Measurements from ENCODE around the gene CELA2A. TPM values are rescaled to one million over a fixed set of nuclear protein-coding genes. Genes with fewer than 3 reads are reported as not detected.

CELA2A gene
- total and polyA plus RNA-seq, 2 donors (not counting 3 experiments of a cell fraction or from before 2014, with no cell fraction given) = not detected

- no TSS peak for BruUV-seq (replicated peaks)
- dilution Hi-C loops (cut with MboI; ENCODE audit: extremely low pct_ligation_motif_present, low sequenced_read_pairs) = no loop called here
- H3K4me2 ChIP-seq (ENCODE audit: insufficient read depth, low read length) = no peak overlapping the region
- no peak overlapping the region for H3K27ac ChIP-seq (ENCODE audit: insufficient read depth, low read depth, low read length)
- no peak overlapping the region for H3K9ac ChIP-seq (replicated peaks; ENCODE audit: extremely low read depth, insufficient read depth, low read length)
- POLR2A ChIA-PET = no interaction called here
- H3K79me2 ChIP-seq (ENCODE audit: control insufficient read depth, insufficient read depth, low read length) = no peaks in the 10 kb centered on the region
- no peak overlapping the region for H2AFZ ChIP-seq (ENCODE audit: low read depth, low read length)
- no peaks in the 10 kb centered on the region for H3K9me1 ChIP-seq (replicated peaks; ENCODE audit: control insufficient read depth, extremely low read depth, insufficient read depth, low read length)
- no peaks in the 10 kb centered on the region for H3K27me3 ChIP-seq (ENCODE audit: control insufficient read depth in 2 of 2, insufficient read depth in 2 of 2, low read length in 2 of 2)
- no peaks in the 10 kb centered on the region for H3K36me3 ChIP-seq (ENCODE audit: control insufficient read depth in 2 of 2, extremely low read depth in 1 of 2, insufficient read depth in 2 of 2, low read length in 2 of 2)
- intact Hi-C loops (cut with micrococcal nuclease) = no loop called here
- CTCF ChIA-PET = interaction anchor here (0.7 kb wide), 1 partner anchor 12 kb away, joined by 5 read pairs; no protein-coding TSS in a partner anchor
- no peaks in the 10 kb centered on the region for H3K4me1 ChIP-seq (ENCODE audit: control insufficient read depth, extremely low read depth, insufficient read depth, low read length)
- no peak for DNase-seq (ENCODE audit: low read depth, low spot score)
- no peak for TF ChIP-seq MAX (IDR thresholded peaks at IDR 0.05; ENCODE audit: insufficient read depth, insufficient read length)
- no peak for TF ChIP-seq POLR2AphosphoS5 (IDR thresholded peaks at IDR 0.05; ENCODE audit: insufficient read depth, low read depth, low read length)
- no peak for TF ChIP-seq FOS (IDR thresholded peaks at IDR 0.05; ENCODE audit: borderline replicate concordance, insufficient read depth, low read length)
- no peak for TF ChIP-seq CTCF (IDR thresholded peaks at IDR 0.05; ENCODE audit: extremely low read depth in 1 of 2, insufficient read depth in 1 of 2, low read depth in 1 of 2, low read length in 2 of 2)
- no peak for TF ChIP-seq EZH2 (IDR thresholded peaks at IDR 0.05; ENCODE audit: borderline replicate concordance, low read depth, low read length, severe bottlenecking)
- no peak for TF ChIP-seq MYC (IDR thresholded peaks at IDR 0.05; ENCODE audit: low read depth, low read length)
- no peak for TF ChIP-seq JUN (IDR thresholded peaks at IDR 0.05; ENCODE audit: borderline replicate concordance, insufficient read depth, insufficient read length, low read depth)
- no peak for FAIRE-seq
- no peaks in the 10 kb centered on the region for H4K20me1 ChIP-seq (replicated peaks; ENCODE audit: control insufficient read depth, extremely low read depth, insufficient read depth, low read length)
- no peak overlapping the region for H3K4me3 ChIP-seq (replicated peaks in 1 of 3; ENCODE audit: insufficient read depth in 1 of 3, low read depth in 1 of 3, low read length in 3 of 3)
- no peaks in the 10 kb centered on the region for H3K9me3 ChIP-seq (replicated peaks; ENCODE audit: control insufficient read depth, insufficient read depth, low read length)
Measured at GRCh38 chr1:15459771-15460707, 3.5 kb downstream of the CELA2A start.

All from endothelial cell of umbilical vein (primary cell).